ENCODE measurements around the gene LRRC73. TPM values are rescaled to one million over a fixed set of nuclear protein-coding genes. Genes with fewer than 3 reads are reported as not detected.

The LRRC73 gene
- total and polyA plus RNA-seq, 9 of the 15 experiments (the other 6 are each of a cell fraction or from before 2014, with no cell fraction given), result 0.07 to 0.55 (median 0.16) TPM; not detected in 3

DNA sequence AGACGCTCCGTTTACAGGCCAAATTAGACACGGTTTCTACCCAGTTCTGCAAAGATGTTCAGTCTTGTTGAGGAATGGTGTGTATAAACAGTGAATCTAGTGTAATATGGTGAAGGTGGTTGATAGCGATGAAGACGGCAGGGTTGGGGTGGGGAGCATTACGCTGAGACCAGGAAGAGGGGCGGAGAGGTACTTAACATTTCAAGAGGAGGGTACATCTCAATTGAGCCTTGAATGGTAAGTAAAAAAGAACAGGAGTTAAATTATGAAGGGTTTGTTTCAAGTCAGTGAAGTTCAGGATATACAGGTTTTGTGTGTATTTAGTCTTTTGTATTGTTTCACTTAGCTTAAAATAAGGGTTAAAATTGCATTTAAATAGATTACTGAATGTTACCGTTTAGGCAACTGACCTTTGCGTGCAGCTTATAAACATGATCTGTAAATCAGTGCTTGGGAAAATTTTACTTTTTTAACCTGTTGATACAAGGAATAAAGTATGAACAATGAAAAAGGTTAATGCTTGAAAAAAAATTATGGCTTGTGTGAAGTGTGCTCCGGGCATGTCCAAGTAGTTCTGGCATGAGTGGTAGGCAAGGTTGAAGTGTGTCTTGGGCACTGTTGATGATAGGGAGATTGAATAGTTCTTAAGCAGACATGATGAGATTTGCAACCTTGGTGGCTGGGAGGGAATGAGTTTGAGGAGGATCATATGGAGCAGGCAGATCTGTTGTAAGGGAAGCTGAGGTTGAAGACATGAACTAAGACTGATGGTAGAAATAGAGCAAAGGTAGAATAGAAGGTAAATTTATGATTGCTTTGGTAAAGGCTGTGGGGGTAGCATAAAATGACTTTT is 7.6 kb upstream of the LRRC73 start (continued):
- TF ChIP-seq, protein P1, sequence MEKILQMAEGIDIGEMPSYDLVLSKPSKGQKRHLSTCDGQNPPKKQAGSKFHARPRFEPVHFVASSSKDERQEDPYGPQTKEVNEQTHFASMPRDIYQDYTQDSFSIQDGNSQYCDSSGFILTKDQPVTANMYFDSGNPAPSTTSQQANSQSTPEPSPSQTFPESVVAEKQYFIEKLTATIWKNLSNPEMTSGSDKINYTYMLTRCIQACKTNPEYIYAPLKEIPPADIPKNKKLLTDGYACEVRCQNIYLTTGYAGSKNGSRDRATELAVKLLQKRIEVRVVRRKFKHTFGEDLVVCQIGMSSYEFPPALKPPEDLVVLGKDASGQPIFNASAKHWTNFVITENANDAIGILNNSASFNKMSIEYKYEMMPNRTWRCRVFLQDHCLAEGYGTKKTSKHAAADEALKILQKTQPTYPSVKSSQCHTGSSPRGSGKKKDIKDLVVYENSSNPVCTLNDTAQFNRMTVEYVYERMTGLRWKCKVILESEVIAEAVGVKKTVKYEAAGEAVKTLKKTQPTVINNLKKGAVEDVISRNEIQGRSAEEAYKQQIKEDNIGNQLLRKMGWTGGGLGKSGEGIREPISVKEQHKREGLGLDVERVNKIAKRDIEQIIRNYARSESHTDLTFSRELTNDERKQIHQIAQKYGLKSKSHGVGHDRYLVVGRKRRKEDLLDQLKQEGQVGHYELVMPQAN (IDR thresholded peaks at IDR 0.05; ENCODE audit: borderline replicate concordance), result peak; percentile 41; the same call in 1 of the 2 replicates

- Histone ChIP-seq H3K4me2 (ENCODE audit: insufficient read depth, low read length) (peak within 1 kb of the TSS; percentile 99), H3K9ac (ENCODE audit: insufficient read depth in 1 of 2, low read depth in 2 of 2, low read length in 2 of 2) (peak within 1 kb of the TSS; percentile 95 to 99), H3K36me3 (ENCODE audit: control insufficient read depth, insufficient read depth, low read length) (peaks cover 82% of the 10 kb centered on the region), H3K9me3 (replicated peaks; ENCODE audit: control insufficient read depth, insufficient read depth, low read depth, low read length) (no peaks in the 10 kb centered on the region), H3K4me3 (peak within 1 kb of the TSS; percentile 80), H4K20me1 (replicated peaks; ENCODE audit: control insufficient read depth, insufficient read depth, low read length) (peaks cover 10% of the 10 kb centered on the region; the same call in 1 of the 2 replicates), H3K9me1 (ENCODE audit: control insufficient read depth, insufficient read depth, low read length) (peaks cover 3% of the 10 kb centered on the region), H3K4me1 (replicated peaks in 1 of 2; ENCODE audit: control insufficient read depth in 2 of 2, insufficient read depth in 2 of 2, low read length in 2 of 2) (peaks cover 10 to 19% of the 10 kb centered on the region in 2 experiments; a peak in 3 of 5 replicates), H3K27me3 (ENCODE audit: control insufficient read depth in 2 of 2, insufficient read depth in 2 of 2, low read length in 2 of 2) (no peaks in the 10 kb centered on the region), H3K79me2 (ENCODE audit: control insufficient read depth, insufficient read depth, low read length) (peaks cover 57% of the 10 kb centered on the region), H3K27ac (ENCODE audit: extremely low read depth, low read depth, low read length) (peak within 1 kb of the TSS; percentile 91), H2AFZ (ENCODE audit: low read depth, low read length) (peak within 1 kb of the TSS; percentile 87)
- TSS peak; percentile 67 for BruUV-seq (replicated peaks)
- FAIRE-seq (peak; percentile 91), ATAC-seq (peak; percentile 90), DNase-seq (ENCODE audit: extremely low read depth in 1 of 4, low spot score in 3 of 4) (peak; percentile 98 to 100 (median 99))
- in situ Hi-C loops (cut with MboI), result no loop called here
- intact Hi-C loops (cut with micrococcal nuclease), result no loop called here
- ChIA-PET POLR2A (interaction anchor here (0.5 to 7.1 kb wide), 20 partner anchors 9 to 513 kb away, joined by 3 to 89 read pairs (median 4); partner anchors contain the start of genes GTPBP2 and RRP36), CTCF (ENCODE audit: low intra/inter-chr PET ratio) (interaction anchor here (0.6 kb wide), 2 partner anchors 182 to 444 kb away, joined by 4 to 8 read pairs; no protein-coding TSS in a partner anchor)
- 1% methylated on average over 57 of the region's 57 CpGs for WGBS (ENCODE audit: insufficient coverage, low coverage, missing lambda C conversion rate)
- no peak; the same call in 1 of the 2 replicates for TF ChIP-seq GTF2F1 (IDR thresholded peaks at IDR 0.05; ENCODE audit: low read depth, low read length)
- peak; percentile 61; the same call in 1 of the 2 replicates for TF ChIP-seq ZC3H11A (IDR thresholded peaks at IDR 0.05; ENCODE audit: low read depth, low read length)
- no peak for TF ChIP-seq TAF15 (IDR thresholded peaks at IDR 0.05; ENCODE audit: low read depth, low read length)
- TF ChIP-seq NFXL1 (CRISPR knock-in tag; IDR thresholded peaks at IDR 0.05), result no peak
- no peak for TF ChIP-seq CBX8 (IDR thresholded peaks at IDR 0.05; ENCODE audit: borderline replicate concordance, extremely low read depth, low read depth, low read length, poor library complexity, severe bottlenecking)
- no peak; the same call in 1 of the 2 replicates for TF ChIP-seq MIER1 (IDR thresholded peaks at IDR 0.05; ENCODE audit: low read depth)
- no peak for TF ChIP-seq SREBF1 (IDR thresholded peaks at IDR 0.05; ENCODE audit: borderline replicate concordance, low read depth, low read length)
- no peak for TF ChIP-seq FIP1L1 (IDR thresholded peaks at IDR 0.05; ENCODE audit: low read depth, low read length, poor library complexity, severe bottlenecking)
- peak; percentile 93 for TF ChIP-seq SAP30 (IDR thresholded peaks at IDR 0.05; ENCODE audit: borderline replicate concordance, insufficient read depth, low read depth, low read length, poor library complexity, severe bottlenecking)
- no peak for TF ChIP-seq ZBTB12 (CRISPR knock-in tag; IDR thresholded peaks at IDR 0.05)
- no peak for TF ChIP-seq NUFIP1 (IDR thresholded peaks at IDR 0.05; ENCODE audit: partially characterized antibody)
- no peak for TF ChIP-seq U2AF1 (optimal IDR thresholded peaks at IDR 0.05; ENCODE audit: low read depth, low read length)
These were observed 6.8 kb upstream of the LRRC73 start, which contains the start of the genes POLR1C and YIPF3 for GRCh38 chr6:43516697-43517504. TSS of gene POLR1C (plus strand) at chr6:43517089. CDS start at chr6:43517110, 21 bp downstream. TSS of gene YIPF3 (minus strand) at chr6:43516926. CDS start at chr6:43516807, 119 bp downstream.

Measured in K562 (cell line).